ENCODE data around the gene SOHLH1. TPM values are rescaled to one million over a fixed set of nuclear protein-coding genes. Genes with fewer than 3 reads are reported as not detected.

The SOHLH1 gene
- total RNA-seq, 1 experiment from 2014 or later: not detected

DNA sequence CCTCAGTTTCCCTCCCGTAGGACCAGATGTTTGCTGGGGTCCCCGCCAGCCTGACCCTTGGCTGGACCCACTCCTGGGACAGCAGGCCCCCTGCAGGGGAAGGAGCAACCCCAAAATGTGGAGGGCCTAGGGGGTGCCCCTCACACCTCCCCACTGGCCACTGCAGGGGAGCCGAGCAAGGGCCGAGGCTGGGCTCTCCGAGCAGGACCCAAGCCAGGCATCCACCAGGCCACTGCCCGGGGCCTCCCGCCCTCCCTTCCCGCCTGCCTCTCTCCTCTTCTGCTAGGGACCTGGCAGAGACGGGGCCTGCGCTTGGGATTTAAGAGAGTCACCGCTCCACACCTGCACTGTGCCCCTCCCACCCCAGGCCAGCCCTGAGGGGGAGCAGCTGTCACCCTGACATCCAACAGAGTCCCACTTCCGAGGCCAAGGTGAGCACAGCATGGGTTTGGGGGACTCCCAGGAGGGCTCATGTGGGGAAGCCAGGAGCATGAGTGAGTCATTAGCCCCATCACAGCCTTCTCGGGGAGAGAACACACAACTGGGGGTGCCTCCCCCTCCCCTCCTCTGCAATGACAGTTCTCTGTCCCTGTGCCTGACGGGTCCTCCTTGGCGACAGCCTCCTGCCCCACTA, 15.8 kb downstream of the SOHLH1 start:
- ATAC-seq: no peak
- no TSS peak for BruUV-seq (replicated peaks)

DNA sequence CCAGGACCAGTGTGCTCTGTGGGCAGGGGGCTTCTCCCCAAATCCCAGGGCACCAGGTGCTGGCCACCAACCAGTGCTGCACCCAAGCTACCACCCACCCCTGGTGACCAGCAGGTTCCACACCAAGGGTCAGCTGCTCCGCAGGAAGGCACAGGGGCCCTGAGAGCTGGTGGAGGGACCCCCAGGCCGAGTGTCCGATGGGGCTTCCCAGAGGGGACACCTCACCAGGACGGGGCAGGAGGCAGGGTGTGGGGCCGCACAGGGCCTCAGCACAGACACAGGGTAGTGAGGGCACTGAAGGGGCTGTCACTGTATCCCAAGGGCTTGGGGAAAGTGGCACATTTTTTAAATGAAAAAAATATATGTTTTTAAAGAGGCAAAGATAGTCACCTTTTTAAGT, 18.1 kb downstream of the SOHLH1 start:
- Histone ChIP-seq H3F3A (ENCODE audit: low read length, unreplicated experiment) (no peaks in the 10 kb centered on the region), H3K27ac (ENCODE audit: low read length) (no peak overlapping the region), H3K79me2 (ENCODE audit: low read length) (no peaks in the 10 kb centered on the region), H3K9me3 (ENCODE audit: low read length) (no peaks in the 10 kb centered on the region), H3K4me3 (ENCODE audit: low read length) (no peak overlapping the region), H3K9ac (ENCODE audit: low read length) (no peak overlapping the region), H3K36me3 (ENCODE audit: low read depth, low read length) (no peaks in the 10 kb centered on the region), H3K4me2 (ENCODE audit: low read length) (no peak overlapping the region), H3K27me3 (ENCODE audit: low read length) (no peaks in the 10 kb centered on the region), H2AFZ (ENCODE audit: low read length) (no peak overlapping the region), H3K9me2 (replicated peaks; ENCODE audit: low read length) (no peaks in the 10 kb centered on the region), H3K4me1 (ENCODE audit: insufficient read depth, low read length) (no peaks in the 10 kb centered on the region), H4K20me1 (ENCODE audit: low read length) (no peaks in the 10 kb centered on the region)
- ChIA-PET POLR2A (ENCODE audit: unreplicated experiment) (no interaction called here), CTCF (no interaction called here)
- no peak for ATAC-seq
- intact Hi-C loops (cut with micrococcal nuclease): no loop called here
- TF ChIP-seq EZH2 (IDR thresholded peaks at IDR 0.05; ENCODE audit: low read length, unreplicated experiment) (no peak), CTCF (conservative IDR thresholded peaks at IDR 0.05; ENCODE audit: low read depth, low read length) (no peak)
- no peak for DNase-seq
- no TSS peak for BruUV-seq (replicated peaks)

More for the DNA sequence above, 15.8 kb downstream of the SOHLH1 start:
- TF ChIP-seq EZH2 (IDR thresholded peaks at IDR 0.05; ENCODE audit: low read length, unreplicated experiment) (no peak), CTCF (conservative IDR thresholded peaks at IDR 0.05; ENCODE audit: low read depth, low read length) (no peak), EZH2phosphoT487 (IDR thresholded peaks at IDR 0.05; ENCODE audit: borderline replicate concordance, low read length) (no peak)
- no peak overlapping the region for H3K27ac ChIP-seq (ENCODE audit: low read length)
- intact Hi-C loops (cut with micrococcal nuclease): no loop called here
- no peaks in the 10 kb centered on the region for H3K79me2 ChIP-seq (ENCODE audit: low read length)
- ChIA-PET POLR2A (ENCODE audit: unreplicated experiment) (no interaction called here), CTCF (no interaction called here)
- H3K4me2 ChIP-seq (ENCODE audit: low read length): no peak overlapping the region
- no peaks in the 10 kb centered on the region for H3K27me3 ChIP-seq (ENCODE audit: low read length)
- H3K9me3 ChIP-seq (ENCODE audit: low read length): no peaks in the 10 kb centered on the region
- no peak overlapping the region for H3K4me3 ChIP-seq (ENCODE audit: low read length)
- no peak for DNase-seq
- no peaks in the 10 kb centered on the region for H3K9me2 ChIP-seq (replicated peaks; ENCODE audit: low read length)
- no peaks in the 10 kb centered on the region for H4K20me1 ChIP-seq (ENCODE audit: low read length)
- no peaks in the 10 kb centered on the region for H3F3A ChIP-seq (ENCODE audit: low read length, unreplicated experiment)
- H3K9ac ChIP-seq (ENCODE audit: low read length): no peak overlapping the region
- no peaks in the 10 kb centered on the region for H3K4me1 ChIP-seq (ENCODE audit: insufficient read depth, low read length)
- H3K36me3 ChIP-seq (ENCODE audit: low read depth, low read length): no peaks in the 10 kb centered on the region
- H2AFZ ChIP-seq (ENCODE audit: low read length): no peak overlapping the region

GRCh38 chr9:135680056-135680455, 19.2 kb downstream of the SOHLH1 start:
- intact Hi-C loops (cut with micrococcal nuclease): no loop called here
- ATAC-seq (no peak), DNase-seq (no peak)
- H4K20me1 ChIP-seq (ENCODE audit: low read length): no peaks in the 10 kb centered on the region
- H3K79me2 ChIP-seq (ENCODE audit: low read length): no peaks in the 10 kb centered on the region
- no peak overlapping the region for H3K9ac ChIP-seq (ENCODE audit: low read length)
- H3K4me2 ChIP-seq (ENCODE audit: low read length): no peak overlapping the region
- ChIA-PET CTCF (no interaction called here), POLR2A (ENCODE audit: unreplicated experiment) (no interaction called here)
- no peak overlapping the region for H3K4me3 ChIP-seq (ENCODE audit: low read length)
- H3K36me3 ChIP-seq (ENCODE audit: low read depth, low read length): no peaks in the 10 kb centered on the region
- H3F3A ChIP-seq (ENCODE audit: low read length, unreplicated experiment): no peaks in the 10 kb centered on the region
- BruUV-seq (replicated peaks): no TSS peak
- no peak overlapping the region for H2AFZ ChIP-seq (ENCODE audit: low read length)
- no peak for TF ChIP-seq CTCF (conservative IDR thresholded peaks at IDR 0.05; ENCODE audit: low read depth, low read length)
- TF ChIP-seq EZH2phosphoT487 (IDR thresholded peaks at IDR 0.05; ENCODE audit: borderline replicate concordance, low read length): no peak
- no peak for TF ChIP-seq EZH2 (IDR thresholded peaks at IDR 0.05; ENCODE audit: low read length, unreplicated experiment)
- no peaks in the 10 kb centered on the region for H3K27me3 ChIP-seq (ENCODE audit: low read length)
- no peak overlapping the region for H3K27ac ChIP-seq (ENCODE audit: low read length)
- H3K9me2 ChIP-seq (replicated peaks; ENCODE audit: low read length): no peaks in the 10 kb centered on the region
- no peaks in the 10 kb centered on the region for H3K9me3 ChIP-seq (ENCODE audit: low read length)
- no peaks in the 10 kb centered on the region for H3K4me1 ChIP-seq (ENCODE audit: insufficient read depth, low read length)
